PFSK-1 (cell line): Measurements from ENCODE around the gene RASA2.

Experiments used
- SIN3A ChIP-seq: IDR thresholded peaks from 2 replicates; pipeline ENCODE4 v1.6.1; 2012; ENCODE audit warnings: mild to moderate bottlenecking, low read length, moderate library complexity, borderline replicate concordance; ENCODE audit not compliant: insufficient read depth
- TAF1 ChIP-seq: IDR thresholded peaks from 2 replicates; pipeline ENCODE4 v1.6.1; 2012; ENCODE audit warnings: low read length, control low read depth, borderline replicate concordance; ENCODE audit not compliant: insufficient read depth
- TF ChIP-seq, protein P1 (sequence below), 2 experiments: IDR thresholded peaks; 2 replicates each; pipeline versions ENCODE4 v1.6.1 to v1.8.0; 2011 to 2012; ENCODE audit warnings: low read depth in 2 of 2, low read length in 2 of 2, control low read depth in 1 of 2, inconsistent platforms in 1 of 2, mild to moderate bottlenecking in 1 of 2, moderate library complexity in 1 of 2; ENCODE audit not compliant: insufficient read depth in 1 of 2

DNA sequence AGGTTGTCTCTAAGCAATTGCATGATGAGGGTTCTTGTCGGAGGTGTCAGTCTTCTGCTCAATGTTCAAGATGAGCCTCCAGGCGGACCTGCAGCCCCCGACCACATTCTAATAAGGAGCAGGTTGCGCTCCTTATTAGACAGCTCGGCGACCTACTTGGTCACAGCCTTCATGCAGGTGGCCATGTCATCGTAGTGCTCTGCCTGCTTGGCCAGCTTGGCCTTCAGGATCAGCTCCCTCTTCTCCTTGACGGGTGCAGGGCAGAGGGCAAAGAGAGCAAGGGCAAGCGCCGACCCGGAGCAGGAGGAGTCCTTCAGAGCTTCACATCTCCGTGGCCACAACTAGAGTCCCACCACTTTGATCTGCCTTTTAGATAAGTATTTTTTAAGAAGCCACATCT, 113.5 kb downstream of the RASA2 start:
- TF ChIP-seq SIN3A (no peak), TAF1 (no peak)
- TF ChIP-seq, protein P1, sequence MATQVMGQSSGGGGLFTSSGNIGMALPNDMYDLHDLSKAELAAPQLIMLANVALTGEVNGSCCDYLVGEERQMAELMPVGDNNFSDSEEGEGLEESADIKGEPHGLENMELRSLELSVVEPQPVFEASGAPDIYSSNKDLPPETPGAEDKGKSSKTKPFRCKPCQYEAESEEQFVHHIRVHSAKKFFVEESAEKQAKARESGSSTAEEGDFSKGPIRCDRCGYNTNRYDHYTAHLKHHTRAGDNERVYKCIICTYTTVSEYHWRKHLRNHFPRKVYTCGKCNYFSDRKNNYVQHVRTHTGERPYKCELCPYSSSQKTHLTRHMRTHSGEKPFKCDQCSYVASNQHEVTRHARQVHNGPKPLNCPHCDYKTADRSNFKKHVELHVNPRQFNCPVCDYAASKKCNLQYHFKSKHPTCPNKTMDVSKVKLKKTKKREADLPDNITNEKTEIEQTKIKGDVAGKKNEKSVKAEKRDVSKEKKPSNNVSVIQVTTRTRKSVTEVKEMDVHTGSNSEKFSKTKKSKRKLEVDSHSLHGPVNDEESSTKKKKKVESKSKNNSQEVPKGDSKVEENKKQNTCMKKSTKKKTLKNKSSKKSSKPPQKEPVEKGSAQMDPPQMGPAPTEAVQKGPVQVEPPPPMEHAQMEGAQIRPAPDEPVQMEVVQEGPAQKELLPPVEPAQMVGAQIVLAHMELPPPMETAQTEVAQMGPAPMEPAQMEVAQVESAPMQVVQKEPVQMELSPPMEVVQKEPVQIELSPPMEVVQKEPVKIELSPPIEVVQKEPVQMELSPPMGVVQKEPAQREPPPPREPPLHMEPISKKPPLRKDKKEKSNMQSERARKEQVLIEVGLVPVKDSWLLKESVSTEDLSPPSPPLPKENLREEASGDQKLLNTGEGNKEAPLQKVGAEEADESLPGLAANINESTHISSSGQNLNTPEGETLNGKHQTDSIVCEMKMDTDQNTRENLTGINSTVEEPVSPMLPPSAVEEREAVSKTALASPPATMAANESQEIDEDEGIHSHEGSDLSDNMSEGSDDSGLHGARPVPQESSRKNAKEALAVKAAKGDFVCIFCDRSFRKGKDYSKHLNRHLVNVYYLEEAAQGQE (IDR thresholded peaks at IDR 0.05; ENCODE audit: insufficient read depth in 1 of 2, low read depth in 2 of 2, low read length in 2 of 2): no peak
